ENCODE measurements around the gene C16orf82.

GRCh38 chr16:27103954-27104353, 37.2 kb downstream of the C16orf82 start:
- no peak for TF ChIP-seq CTCF (IDR thresholded peaks at IDR 0.05; ENCODE audit: insufficient read depth, low read length, poor library complexity, severe bottlenecking)
- no peak for TF ChIP-seq EZH2phosphoT487 (conservative IDR thresholded peaks at IDR 0.05; ENCODE audit: low read length)
